Bronchial epithelial cell (primary cell): ENCODE data around the gene BRIP1. TPM values are rescaled to one million over a fixed set of nuclear protein-coding genes. Genes with fewer than 3 reads are reported as not detected.
"Not testable (repeated sequence)": the region's sequence is repeated elsewhere in the genome, so short reads cannot be mapped to it uniquely, and the experiment has no call there.

Source experiments
- DNase-seq: peaks from one replicate; pipeline ENCODE4 v3.0.0-alpha.2; 2010; ENCODE audit warnings: low read depth
- FAIRE-seq: peaks from 2 replicates; lab custom pipeline; 2011; peaks lifted over from hg19 to GRCh38; lab: Jason Lieb, UNC
- H3K27me3 ChIP-seq: 2 replicates; pipeline ENCODE4 v1.5.1; 2011; ENCODE audit warnings: low read length; ENCODE audit not compliant: control insufficient read depth, insufficient read depth
- H3K36me3 ChIP-seq: 2 replicates; pipeline ENCODE4 v1.5.1; 2011; ENCODE audit warnings: low read length; ENCODE audit not compliant: control insufficient read depth, insufficient read depth
- H3K4me3 ChIP-seq: 2 replicates; pipeline ENCODE4 v1.5.1; 2011; ENCODE audit warnings: mild to moderate bottlenecking, low read depth, low read length, control low read depth
- total RNA-seq: library from RNA; depleted of rRNA; stranded (reverse); fragments of >200 nt; gene quantifications from 2 replicates; pipeline ENCODE4 v1.2.1, GENCODE V29; 2014
- TF ChIP-seq, protein P1 (sequence below): IDR thresholded peaks from 2 replicates; pipeline ENCODE4 v1.5.1; 2011; ENCODE audit warnings: mild to moderate bottlenecking, moderate library complexity, low read length, control low read depth, inconsistent platforms; ENCODE audit not compliant: insufficient read depth, severe bottlenecking

Gene BRIP1
- total RNA-seq, 1 donor from 2014 or later, result 1.1 TPM

- Histone ChIP-seq H3K27me3 (no peaks in the 10 kb centered on the region), H3K36me3 (no peaks in the 10 kb centered on the region), H3K4me3 (no peak overlapping the region)
- DNase-seq (no peak), FAIRE-seq (no peak)
- TF ChIP-seq, protein P1, sequence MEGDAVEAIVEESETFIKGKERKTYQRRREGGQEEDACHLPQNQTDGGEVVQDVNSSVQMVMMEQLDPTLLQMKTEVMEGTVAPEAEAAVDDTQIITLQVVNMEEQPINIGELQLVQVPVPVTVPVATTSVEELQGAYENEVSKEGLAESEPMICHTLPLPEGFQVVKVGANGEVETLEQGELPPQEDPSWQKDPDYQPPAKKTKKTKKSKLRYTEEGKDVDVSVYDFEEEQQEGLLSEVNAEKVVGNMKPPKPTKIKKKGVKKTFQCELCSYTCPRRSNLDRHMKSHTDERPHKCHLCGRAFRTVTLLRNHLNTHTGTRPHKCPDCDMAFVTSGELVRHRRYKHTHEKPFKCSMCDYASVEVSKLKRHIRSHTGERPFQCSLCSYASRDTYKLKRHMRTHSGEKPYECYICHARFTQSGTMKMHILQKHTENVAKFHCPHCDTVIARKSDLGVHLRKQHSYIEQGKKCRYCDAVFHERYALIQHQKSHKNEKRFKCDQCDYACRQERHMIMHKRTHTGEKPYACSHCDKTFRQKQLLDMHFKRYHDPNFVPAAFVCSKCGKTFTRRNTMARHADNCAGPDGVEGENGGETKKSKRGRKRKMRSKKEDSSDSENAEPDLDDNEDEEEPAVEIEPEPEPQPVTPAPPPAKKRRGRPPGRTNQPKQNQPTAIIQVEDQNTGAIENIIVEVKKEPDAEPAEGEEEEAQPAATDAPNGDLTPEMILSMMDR, result no peak
Observed at GRCh38 chr17:61825448-61826137, 37.7 kb downstream of the BRIP1 start.

- DNase-seq (no peak), FAIRE-seq (no peak)
- Histone ChIP-seq H3K27me3 (no peaks in the 10 kb centered on the region), H3K36me3 (no peaks in the 10 kb centered on the region), H3K4me3 (no peak overlapping the region)
- TF ChIP-seq, protein P1, result no peak
Observed at GRCh38 chr17:61822326-61823285, 40.7 kb downstream of the BRIP1 start.

DNA sequence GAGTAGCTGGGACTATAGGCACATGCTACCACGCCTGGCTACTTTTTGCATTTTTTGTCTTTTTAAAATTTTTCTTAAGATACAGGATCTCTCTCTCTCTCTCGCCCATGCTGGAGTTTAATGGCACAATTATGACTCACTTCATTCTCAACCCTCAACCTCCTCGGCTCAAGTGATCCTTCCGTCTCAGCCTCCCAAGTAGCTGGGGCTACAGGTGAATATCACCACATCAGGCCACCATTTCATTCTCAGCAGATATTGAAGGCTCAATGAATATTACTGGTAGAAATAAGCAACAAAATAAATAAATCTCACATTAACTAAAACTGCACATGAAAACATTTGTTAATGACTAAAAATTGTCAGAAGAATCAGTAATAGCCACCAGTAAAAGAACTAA, 41.7 kb downstream of the BRIP1 start:
- DNase-seq (no peak), FAIRE-seq (no peak)
- Histone ChIP-seq H3K36me3 (no peaks in the 10 kb centered on the region), H3K27me3 (no peaks in the 10 kb centered on the region), H3K4me3 (no peak overlapping the region)
- TF ChIP-seq, protein P1, result no peak

- DNase-seq, H3K4me3 ChIP-seq, H3K36me3 ChIP-seq, H3K27me3 ChIP-seq, FAIRE-seq: not testable (repeated sequence)
Observed at GRCh38 chr17:61819265-61819664, 44.1 kb downstream of the BRIP1 start.

GRCh38 chr17:61818225-61818624, 45.1 kb downstream of the BRIP1 start:
- TF ChIP-seq, protein P1, result no peak
- H3K4me3 ChIP-seq, result no peak overlapping the region
- FAIRE-seq (no peak), DNase-seq (no peak)
- H3K27me3 ChIP-seq, result no peaks in the 10 kb centered on the region
- no peaks in the 10 kb centered on the region for H3K36me3 ChIP-seq

DNA sequence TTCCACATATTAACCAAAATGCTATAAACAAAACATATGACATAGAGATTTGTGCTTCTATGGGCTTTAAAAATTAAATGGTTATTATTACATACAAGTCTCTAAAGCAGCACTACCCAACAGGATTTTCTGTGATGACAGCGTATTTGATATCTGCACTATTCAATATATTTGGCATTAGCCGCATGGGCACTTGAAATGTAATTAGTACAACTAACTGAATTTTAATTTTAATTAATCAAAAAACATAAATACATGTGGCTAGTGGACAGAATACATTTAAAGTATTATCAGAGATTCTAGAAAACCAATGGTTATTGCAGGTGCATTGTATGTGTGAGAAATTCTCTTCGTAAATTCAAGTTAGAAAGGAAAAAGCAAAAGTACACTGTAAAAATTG, 45.9 kb downstream of the BRIP1 start:
- TF ChIP-seq, protein P1, result no peak
- FAIRE-seq (no peak), DNase-seq (no peak)
- Histone ChIP-seq H3K27me3 (no peaks in the 10 kb centered on the region), H3K4me3 (no peak overlapping the region), H3K36me3 (no peaks in the 10 kb centered on the region)
